Measurements from ENCODE around the gene RABGAP1L.

DNA sequence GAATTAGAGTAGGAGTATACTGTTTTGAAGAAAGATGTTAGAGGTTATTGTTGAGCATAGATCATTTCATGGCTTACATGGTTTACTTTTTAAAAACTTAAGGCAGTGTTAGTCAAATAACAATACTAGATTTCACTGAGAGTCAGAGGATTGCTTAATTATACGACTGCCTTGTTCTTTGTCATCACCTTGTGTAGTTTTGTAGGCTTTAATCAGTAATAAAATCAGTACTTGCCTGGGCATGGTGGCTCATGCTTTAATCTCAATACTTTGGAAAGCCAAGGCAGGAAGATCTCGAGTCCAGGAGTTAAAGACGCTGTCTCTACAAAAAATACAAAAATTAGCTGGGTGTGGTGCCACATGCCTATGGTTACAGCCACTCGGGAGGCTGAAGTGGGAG lies 247.1 kb downstream of the RABGAP1L start:
- TF ChIP-seq, protein P1, sequence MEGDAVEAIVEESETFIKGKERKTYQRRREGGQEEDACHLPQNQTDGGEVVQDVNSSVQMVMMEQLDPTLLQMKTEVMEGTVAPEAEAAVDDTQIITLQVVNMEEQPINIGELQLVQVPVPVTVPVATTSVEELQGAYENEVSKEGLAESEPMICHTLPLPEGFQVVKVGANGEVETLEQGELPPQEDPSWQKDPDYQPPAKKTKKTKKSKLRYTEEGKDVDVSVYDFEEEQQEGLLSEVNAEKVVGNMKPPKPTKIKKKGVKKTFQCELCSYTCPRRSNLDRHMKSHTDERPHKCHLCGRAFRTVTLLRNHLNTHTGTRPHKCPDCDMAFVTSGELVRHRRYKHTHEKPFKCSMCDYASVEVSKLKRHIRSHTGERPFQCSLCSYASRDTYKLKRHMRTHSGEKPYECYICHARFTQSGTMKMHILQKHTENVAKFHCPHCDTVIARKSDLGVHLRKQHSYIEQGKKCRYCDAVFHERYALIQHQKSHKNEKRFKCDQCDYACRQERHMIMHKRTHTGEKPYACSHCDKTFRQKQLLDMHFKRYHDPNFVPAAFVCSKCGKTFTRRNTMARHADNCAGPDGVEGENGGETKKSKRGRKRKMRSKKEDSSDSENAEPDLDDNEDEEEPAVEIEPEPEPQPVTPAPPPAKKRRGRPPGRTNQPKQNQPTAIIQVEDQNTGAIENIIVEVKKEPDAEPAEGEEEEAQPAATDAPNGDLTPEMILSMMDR (optimal IDR thresholded peaks at IDR 0.05 in 1 of 3, IDR thresholded peaks at IDR 0.05 in 1 of 3, conservative IDR thresholded peaks at IDR 0.05 in 1 of 3; ENCODE audit: extremely low read depth in 1 of 3, insufficient read depth in 2 of 3, low read length in 3 of 3) = no peak
- TF ChIP-seq EZH2 (IDR thresholded peaks at IDR 0.05; ENCODE audit: low read length) = no peak

Data from keratinocyte (primary cell).